GM12892 (cell line): ENCODE data around the gene ACTG1.

ENCODE experiments used
- POLR2A ChIP-seq: IDR thresholded peaks from 2 replicates; pipeline ENCODE4 v1.6.1; 2011; ENCODE audit warnings: low read depth, low read length, control low read depth
- POLR2AphosphoS5 ChIP-seq: IDR thresholded peaks from 2 replicates; pipeline ENCODE4 v1.6.1; 2011; ENCODE audit warnings: low read depth, low read length, control low read depth
- TAF1 ChIP-seq: IDR thresholded peaks from 2 replicates; pipeline ENCODE4 v1.6.1; 2011; ENCODE audit warnings: low read depth, mild to moderate bottlenecking, control low read depth, low read length, borderline replicate concordance

GRCh38 chr17:81462506-81463125, 50.0 kb downstream of the ACTG1 start:
- TF ChIP-seq POLR2AphosphoS5, result no peak
- no peak for TF ChIP-seq POLR2A
- no peak for TF ChIP-seq TAF1
